Naive thymus-derived CD8-positive, alpha-beta T cell (primary cell): ENCODE data around the gene CXCR3. TPM values are rescaled to one million over a fixed set of nuclear protein-coding genes. Genes with fewer than 3 reads are reported as not detected.
A peak's percentile ranks its signal among the peaks of the same experiment; 100 is the strongest.
"Not testable (repeated sequence)": the region's sequence is repeated elsewhere in the genome, so short reads cannot be mapped to it uniquely, and the experiment has no call there.

Experiments used
- ATAC-seq, 2 donors: fragments of 150-1000 bp; cut with Tn5 transposase in 1 of 2; sonication (Bioruptor Pico), chemical (Tn5 transposase) in 1 of 2; 1 replicate in 1 of 2; 2 replicates in 1 of 2; pipeline ENCODE4 v1.10.0; 2021; ENCODE audit warnings: mild to moderate bottlenecking in 2 of 2, moderate library complexity in 2 of 2
- POLR2A ChIA-PET: fragments of 350-600 bp; sonication (Branson Sonifier 250); formaldehyde crosslinking; loops from one replicate; lab custom pipeline; 2021; ENCODE audit warnings: antibody characterized with exemption; lab: Charles Lee
- DNase-seq, 10 donors: peaks; one replicate each; pipeline versions ENCODE4 v3.0.0 to v3.0.0-alpha.2; 2020 to 2022
- H3K27ac Mint-ChIP-seq, 10 donors: one replicate each; pipeline ENCODE4 v1.8.0; 2020 to 2022; ENCODE audit warnings: mild to moderate bottlenecking in 10 of 10, mixed read lengths in 10 of 10, moderate library complexity in 4 of 10, inconsistent platforms in 1 of 10
- H3K27me3 Mint-ChIP-seq, 5 donors: one replicate each; pipeline ENCODE4 v1.8.0; 2021 to 2022; ENCODE audit warnings: mixed read lengths in 5 of 5
- H3K36me3 Mint-ChIP-seq, 3 donors: one replicate each; pipeline ENCODE4 v1.8.0; 2020 to 2022; ENCODE audit warnings: mixed read lengths in 3 of 3, mild to moderate bottlenecking in 2 of 3, inconsistent platforms in 1 of 3
- H3K4me1 Mint-ChIP-seq, 4 donors: one replicate each; pipeline ENCODE4 v1.8.0; 2021 to 2022; ENCODE audit warnings: mixed read lengths in 4 of 4
- H3K4me3 Mint-ChIP-seq, 10 donors: one replicate each; pipeline ENCODE4 v1.8.0; 2020 to 2022; ENCODE audit warnings: mild to moderate bottlenecking in 10 of 10, mixed read lengths in 10 of 10, moderate library complexity in 6 of 10, inconsistent platforms in 1 of 10
- H3K9me3 Mint-ChIP-seq, 9 donors: one replicate each; pipeline ENCODE4 v1.8.0; 2020 to 2022; ENCODE audit warnings: mixed read lengths in 9 of 9, mild to moderate bottlenecking in 3 of 9, inconsistent platforms in 1 of 9, moderate library complexity in 1 of 9
- polyA plus RNA-seq, 3 donors: library from polyadenylated mRNA; unstranded; fragments of 300-500 nt; fragmentation: Illumina TruSeq; gene quantifications; one replicate each; pipeline ENCODE4 v1.2.3, GENCODE V29; 2021
- total RNA-seq, 8 experiments: library from RNA in 2 of 8; stranded (reverse) in 2 of 8; gene quantifications; one replicate each; pipeline ENCODE4 v1.2.3 and lab custom pipeline; 2021 to 2026

Gene CXCR3
- total and polyA plus RNA-seq, 5 experiments from 2014 or later: 10.4 to 34.7 (median 23.5) TPM

GRCh38 chrX:71659342-71659741 is 41.0 kb upstream of the CXCR3 start:
- Mint-ChIP-seq H3K27ac (peak overlapping the region in 2 of 10 donors; percentile 44 to 82), H3K4me3 (no peak overlapping the region), H3K36me3 (no peaks in the 10 kb centered on the region), H3K27me3 (no peaks in the 10 kb centered on the region), H3K9me3 (no peaks in the 10 kb centered on the region), H3K4me1 (peaks cover 7 to 22% (median 17%) of the 10 kb centered on the region in 4 donors)
- DNase-seq (no peak), ATAC-seq (no peak)
- POLR2A ChIA-PET: no interaction called here

- ATAC-seq: no peak
- POLR2A ChIA-PET: no interaction called here
- no peaks in the 10 kb centered on the region for H3K9me3 Mint-ChIP-seq
- H3K27ac Mint-ChIP-seq: peak overlapping the region in 1 of 10 donors; percentile 27
- no peaks in the 10 kb centered on the region for H3K27me3 Mint-ChIP-seq
- no peak overlapping the region for H3K4me3 Mint-ChIP-seq
- DNase-seq: no peak
- peaks cover 2 to 9% (median 7%) of the 10 kb centered on the region in 4 donors for H3K4me1 Mint-ChIP-seq
- no peaks in the 10 kb centered on the region for H3K36me3 Mint-ChIP-seq
These were observed 39.0 kb upstream of the CXCR3 start for GRCh38 chrX:71657267-71657666.

- Mint-ChIP-seq H3K36me3 (no peaks in the 10 kb centered on the region), H3K9me3 (no peaks in the 10 kb centered on the region), H3K27ac (peak overlapping the region in 1 of 10 donors; percentile 65), H3K4me1 (peaks cover 3 to 19% (median 15%) of the 10 kb centered on the region in 4 donors), H3K27me3 (no peaks in the 10 kb centered on the region), H3K4me3 (no peak overlapping the region)
- ATAC-seq (no peak), DNase-seq (no peak)
- POLR2A ChIA-PET: no interaction called here
These were observed 35.0 kb upstream of the CXCR3 start for GRCh38 chrX:71653344-71653743.

GRCh38 chrX:71652405-71652804 is 34.1 kb upstream of the CXCR3 start:
- peak; percentile 17 to 78 (median 52) for DNase-seq
- ATAC-seq: peak; percentile 53 to 55
- H3K9me3 Mint-ChIP-seq: no peaks in the 10 kb centered on the region
- POLR2A ChIA-PET: interaction anchor here (1.0 kb wide), 1 partner anchor 71 kb away, joined by 5 read pairs; no protein-coding TSS in a partner anchor
- no peak overlapping the region for H3K4me3 Mint-ChIP-seq
- H3K27ac Mint-ChIP-seq: peak overlapping the region in 3 of 10 donors; percentile 35 to 70 (median 40)
- peaks cover 3 to 19% (median 15%) of the 10 kb centered on the region in 4 donors for H3K4me1 Mint-ChIP-seq
- H3K36me3 Mint-ChIP-seq: no peaks in the 10 kb centered on the region
- H3K27me3 Mint-ChIP-seq: no peaks in the 10 kb centered on the region

- H3K4me3 Mint-ChIP-seq: no peak overlapping the region
- H3K9me3 Mint-ChIP-seq: no peaks in the 10 kb centered on the region
- POLR2A ChIA-PET: interaction anchor here (0.7 to 1.1 kb wide), 3 partner anchors 36 to 116 kb away, joined by 3 to 4 read pairs (median 3); no protein-coding TSS in a partner anchor
- H3K27me3 Mint-ChIP-seq: no peaks in the 10 kb centered on the region
- DNase-seq (peak in 3 of 10 donors; percentile 10 to 47 (median 43)), ATAC-seq (peak; percentile 89 to 94)
- H3K4me1 Mint-ChIP-seq: peaks cover 3 to 13% (median 11%) of the 10 kb centered on the region in 4 donors
- no peaks in the 10 kb centered on the region for H3K36me3 Mint-ChIP-seq
- peak overlapping the region in 6 of 10 donors; percentile 9 to 73 (median 58) for H3K27ac Mint-ChIP-seq
These were observed 32.1 kb upstream of the CXCR3 start for GRCh38 chrX:71650333-71650969.

- H3K27ac Mint-ChIP-seq, H3K27me3 Mint-ChIP-seq, DNase-seq, H3K36me3 Mint-ChIP-seq, POLR2A ChIA-PET, H3K9me3 Mint-ChIP-seq, ATAC-seq, H3K4me3 Mint-ChIP-seq, H3K4me1 Mint-ChIP-seq: not testable (repeated sequence)
These were observed 26.1 kb upstream of the CXCR3 start for GRCh38 chrX:71644406-71644805.

- DNase-seq: peak in 2 of 10 donors; percentile 29 to 37
- peak; percentile 80 to 82 for ATAC-seq
- H3K27me3 Mint-ChIP-seq: no peaks in the 10 kb centered on the region
- H3K27ac Mint-ChIP-seq: no peak overlapping the region
- H3K9me3 Mint-ChIP-seq: no peaks in the 10 kb centered on the region
- H3K4me1 Mint-ChIP-seq: peaks cover 6 to 17% (median 12%) of the 10 kb centered on the region in 4 donors
- H3K36me3 Mint-ChIP-seq: no peaks in the 10 kb centered on the region
- no peak overlapping the region for H3K4me3 Mint-ChIP-seq
- POLR2A ChIA-PET: no interaction called here
These were observed 21.7 kb upstream of the CXCR3 start for GRCh38 chrX:71640002-71640401.

GRCh38 chrX:71638409-71638808 is 20.1 kb upstream of the CXCR3 start:
- Mint-ChIP-seq H3K9me3 (no peaks in the 10 kb centered on the region), H3K36me3 (no peaks in the 10 kb centered on the region), H3K4me3 (no peak overlapping the region), H3K27me3 (no peaks in the 10 kb centered on the region), H3K4me1 (peaks cover 6 to 17% (median 12%) of the 10 kb centered on the region in 4 donors), H3K27ac (no peak overlapping the region)
- POLR2A ChIA-PET: interaction anchor here (1.6 kb wide), 1 partner anchor 21 kb away, joined by 3 read pairs; no protein-coding TSS in a partner anchor
- DNase-seq (no peak), ATAC-seq (no peak)

- Mint-ChIP-seq H3K4me1 (peaks cover 6 to 17% (median 12%) of the 10 kb centered on the region in 4 donors), H3K4me3 (no peak overlapping the region), H3K9me3 (no peaks in the 10 kb centered on the region), H3K27ac (no peak overlapping the region), H3K27me3 (no peaks in the 10 kb centered on the region), H3K36me3 (no peaks in the 10 kb centered on the region)
- POLR2A ChIA-PET: interaction anchor here (1.6 kb wide), 1 partner anchor 21 kb away, joined by 3 read pairs; no protein-coding TSS in a partner anchor
- DNase-seq (no peak), ATAC-seq (no peak)
These were observed 19.5 kb upstream of the CXCR3 start for GRCh38 chrX:71637848-71638247.

- Mint-ChIP-seq H3K36me3 (no peaks in the 10 kb centered on the region), H3K27me3 (no peaks in the 10 kb centered on the region), H3K4me1 (peaks cover 6 to 17% (median 12%) of the 10 kb centered on the region in 4 donors), H3K4me3 (peak overlapping the region in 2 of 10 donors; percentile 35 to 42), H3K9me3 (no peaks in the 10 kb centered on the region), H3K27ac (peak overlapping the region in 9 of 10 donors; percentile 5 to 76 (median 54))
- ATAC-seq: peak; percentile 31 to 33
- DNase-seq: no peak
- POLR2A ChIA-PET: no interaction called here
These were observed 18.9 kb upstream of the CXCR3 start for GRCh38 chrX:71637253-71637618.

GRCh38 chrX:71636438-71637252 is 18.3 kb upstream of the CXCR3 start:
- peak in 2 of 10 donors; percentile 31 to 32 for DNase-seq
- Mint-ChIP-seq H3K9me3 (no peaks in the 10 kb centered on the region), H3K4me1 (peaks cover 6 to 17% (median 12%) of the 10 kb centered on the region in 4 donors), H3K4me3 (no peak overlapping the region), H3K36me3 (no peaks in the 10 kb centered on the region), H3K27ac (peak overlapping the region in 7 of 10 donors; percentile 5 to 76 (median 65)), H3K27me3 (no peaks in the 10 kb centered on the region)
- ATAC-seq: peak; percentile 69 to 72
- POLR2A ChIA-PET: no interaction called here

- POLR2A ChIA-PET: interaction anchor here (1.7 to 2.0 kb wide), 2 partner anchors 11 to 16 kb away, joined by 4 read pairs; partner anchors contain the start of gene CXCR3
- Mint-ChIP-seq H3K36me3 (no peaks in the 10 kb centered on the region), H3K4me1 (peaks cover 4 to 19% (median 11%) of the 10 kb centered on the region in 4 donors), H3K4me3 (no peak overlapping the region), H3K27me3 (no peaks in the 10 kb centered on the region), H3K9me3 (no peaks in the 10 kb centered on the region), H3K27ac (no peak overlapping the region)
- DNase-seq: no peak
- ATAC-seq: no peak
These were observed 16.1 kb upstream of the CXCR3 start for GRCh38 chrX:71634366-71634765.
